Right atrium auricular region (tissue), 2 donors: ENCODE data around the gene RAB29. TPM values are rescaled to one million over a fixed set of nuclear protein-coding genes. Genes with fewer than 3 reads are reported as not detected.
"Not testable (repeated sequence)": the region's sequence is repeated elsewhere in the genome, so short reads cannot be mapped to it uniquely, and the experiment has no call there.

ENCODE experiments used
- DNase-seq: peaks from one replicate; pipeline ENCODE4 v3.0.0-alpha.2; 2019; ENCODE audit warnings: low spot score
- H3K27ac ChIP-seq, 2 donors: fragments of 200-600 bp; sonication (generic); 1 replicate in 1 of 2; 2 replicates in 1 of 2; pipeline ENCODE4 v1.5.1; 2016 to 2019
- H3K27me3 ChIP-seq, 2 donors: fragments of 200-600 bp; sonication (generic); one replicate each; pipeline versions ENCODE4 v1.5.1 to v1.6.0; 2017 to 2019
- H3K36me3 ChIP-seq: fragments of 200-600 bp; sonication (generic); one replicate; pipeline ENCODE4 v1.5.1; 2016
- H3K4me1 ChIP-seq, 2 donors: fragments of 200-600 bp; sonication (generic); one replicate each; pipeline versions ENCODE4 v1.5.1 to v1.6.0; 2017 to 2019
- H3K4me3 ChIP-seq, 2 donors: fragments of 200-600 bp; sonication (generic); 1 replicate in 1 of 2; 2 replicates in 1 of 2; pipeline ENCODE4 v1.5.1; 2017 to 2019; ENCODE audit warnings: mild to moderate bottlenecking in 1 of 2, moderate library complexity in 1 of 2
- H3K9me3 ChIP-seq, 2 donors: fragments of 200-600 bp; sonication (generic); one replicate each; pipeline ENCODE4 v1.5.1; 2019
- total RNA-seq, 2 donors: library from RNA; depleted of rRNA; stranded (reverse); fragments of >200 nt; gene quantifications; one replicate each; pipeline ENCODE4 v1.1.0, GENCODE V29; 2016
- TF ChIP-seq, protein P1 (sequence below), 2 donors: fragments of 200-600 bp; sonication (generic); IDR thresholded peaks; one replicate each; pipeline ENCODE4 v1.5.1; 2019; ENCODE audit warnings: antibody characterized with exemption in 2 of 2

The RAB29 gene
- total RNA-seq, 2 donors from 2014 or later = 17.7 to 18.6 TPM

DNA sequence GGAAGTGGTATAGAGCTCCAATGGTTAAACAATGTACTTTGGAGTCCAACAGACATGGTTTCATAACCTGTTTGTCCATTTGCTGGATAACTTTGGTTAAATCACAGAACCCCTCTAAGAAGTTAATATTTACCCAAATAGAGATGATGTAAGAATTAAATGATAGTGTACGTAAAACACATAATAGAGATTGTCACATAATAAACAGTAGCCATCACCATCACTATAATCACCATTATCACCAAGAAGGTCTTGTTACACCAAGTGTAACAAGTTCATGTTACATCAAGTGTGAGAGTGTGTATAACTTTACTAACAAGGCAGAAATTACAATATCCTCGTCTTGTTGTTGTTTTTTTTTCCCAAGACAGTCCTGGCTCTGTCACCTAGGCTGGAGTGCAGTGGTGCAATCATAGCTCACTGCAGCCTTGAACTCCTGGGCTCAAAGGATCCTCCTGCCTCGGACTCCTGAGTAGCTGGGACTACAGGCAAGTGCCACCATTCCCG lies 48.6 kb downstream of the RAB29 start:
- peaks cover 0 to 8% of the 10 kb centered on the region in 2 donors for H3K4me1 ChIP-seq
- no peak for DNase-seq
- H3K27ac ChIP-seq = no peak overlapping the region
- TF ChIP-seq, protein P1, sequence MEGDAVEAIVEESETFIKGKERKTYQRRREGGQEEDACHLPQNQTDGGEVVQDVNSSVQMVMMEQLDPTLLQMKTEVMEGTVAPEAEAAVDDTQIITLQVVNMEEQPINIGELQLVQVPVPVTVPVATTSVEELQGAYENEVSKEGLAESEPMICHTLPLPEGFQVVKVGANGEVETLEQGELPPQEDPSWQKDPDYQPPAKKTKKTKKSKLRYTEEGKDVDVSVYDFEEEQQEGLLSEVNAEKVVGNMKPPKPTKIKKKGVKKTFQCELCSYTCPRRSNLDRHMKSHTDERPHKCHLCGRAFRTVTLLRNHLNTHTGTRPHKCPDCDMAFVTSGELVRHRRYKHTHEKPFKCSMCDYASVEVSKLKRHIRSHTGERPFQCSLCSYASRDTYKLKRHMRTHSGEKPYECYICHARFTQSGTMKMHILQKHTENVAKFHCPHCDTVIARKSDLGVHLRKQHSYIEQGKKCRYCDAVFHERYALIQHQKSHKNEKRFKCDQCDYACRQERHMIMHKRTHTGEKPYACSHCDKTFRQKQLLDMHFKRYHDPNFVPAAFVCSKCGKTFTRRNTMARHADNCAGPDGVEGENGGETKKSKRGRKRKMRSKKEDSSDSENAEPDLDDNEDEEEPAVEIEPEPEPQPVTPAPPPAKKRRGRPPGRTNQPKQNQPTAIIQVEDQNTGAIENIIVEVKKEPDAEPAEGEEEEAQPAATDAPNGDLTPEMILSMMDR (IDR thresholded peaks at IDR 0.05) = no peak
- no peaks in the 10 kb centered on the region for H3K9me3 ChIP-seq
- H3K36me3 ChIP-seq = peaks cover 49% of the 10 kb centered on the region
- no peaks in the 10 kb centered on the region for H3K27me3 ChIP-seq
- H3K4me3 ChIP-seq = no peak overlapping the region

DNA sequence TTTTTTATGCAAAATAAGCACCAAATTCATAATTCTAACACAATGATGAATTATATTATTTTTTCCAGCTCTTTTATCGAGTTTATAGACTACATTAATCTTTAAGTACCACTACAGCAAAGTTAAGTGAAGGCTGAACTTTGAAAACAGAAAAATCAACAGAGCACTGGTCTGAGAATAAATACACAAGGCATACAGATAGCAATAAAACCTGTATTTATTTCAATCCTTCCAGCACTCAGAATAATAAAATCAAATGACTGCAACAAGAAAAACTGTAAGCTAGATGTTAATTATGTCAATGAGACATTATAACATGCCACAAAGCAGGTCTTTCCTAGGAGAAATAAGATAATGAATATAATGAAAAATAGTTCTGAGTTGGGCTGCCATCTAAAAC lies 49.8 kb downstream of the RAB29 start:
- H3K4me3 ChIP-seq = no peak overlapping the region
- TF ChIP-seq, protein P1 (IDR thresholded peaks at IDR 0.05) = no peak
- no peaks in the 10 kb centered on the region for H3K9me3 ChIP-seq
- peaks cover 56% of the 10 kb centered on the region for H3K36me3 ChIP-seq
- DNase-seq = no peak
- no peaks in the 10 kb centered on the region for H3K27me3 ChIP-seq
- H3K27ac ChIP-seq = no peak overlapping the region
- H3K4me1 ChIP-seq = peaks cover 0 to 8% of the 10 kb centered on the region in 2 donors

DNA sequence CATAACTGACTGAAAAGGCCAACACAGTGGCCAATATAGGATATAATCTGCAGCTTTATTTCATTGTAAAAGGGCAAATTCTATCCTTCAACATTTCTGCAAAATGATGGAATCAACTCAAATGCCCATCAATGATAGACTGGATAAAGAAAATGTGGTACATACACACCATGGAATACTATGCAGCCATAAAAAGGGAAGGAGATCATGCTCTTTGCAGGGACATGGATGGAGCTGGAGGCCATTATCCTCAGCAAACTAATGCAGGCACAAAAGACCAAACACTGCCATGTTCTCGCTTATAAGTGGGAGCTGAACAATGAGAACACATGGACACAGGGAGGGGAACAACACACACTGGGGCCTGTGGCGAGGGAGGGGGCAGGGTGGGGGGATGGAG lies 54.5 kb downstream of the RAB29 start:
- H3K27me3 ChIP-seq, DNase-seq, H3K4me3 ChIP-seq, H3K4me1 ChIP-seq, H3K9me3 ChIP-seq, H3K27ac ChIP-seq: not testable (repeated sequence)
- H3K36me3 ChIP-seq = peaks cover 80% of the 10 kb centered on the region

DNA sequence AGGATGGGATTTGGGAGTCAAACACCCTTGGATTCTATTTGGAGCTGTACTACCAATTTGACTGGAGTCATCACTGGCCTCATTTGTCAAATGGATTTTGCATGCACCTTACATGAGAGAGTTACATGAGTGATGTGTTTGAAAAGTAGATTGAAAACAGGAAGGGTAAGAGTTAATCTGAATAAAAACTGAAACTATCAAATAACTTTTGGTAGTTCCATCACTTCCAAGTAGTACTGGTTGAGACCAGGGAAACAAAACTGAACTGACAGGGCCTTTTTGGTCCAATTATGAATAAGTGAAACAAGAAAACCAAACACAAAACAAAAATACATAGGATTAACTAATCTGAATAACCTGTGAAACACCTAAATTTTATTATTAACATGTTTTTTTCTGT lies 55.5 kb downstream of the RAB29 start:
- Histone ChIP-seq H3K36me3 (peaks cover 89% of the 10 kb centered on the region), H3K4me3 (no peak overlapping the region), H3K27ac (no peak overlapping the region), H3K4me1 (no peaks in the 10 kb centered on the region), H3K9me3 (no peaks in the 10 kb centered on the region), H3K27me3 (no peaks in the 10 kb centered on the region)
- no peak for DNase-seq
- TF ChIP-seq, protein P1 (IDR thresholded peaks at IDR 0.05) = no peak

DNA sequence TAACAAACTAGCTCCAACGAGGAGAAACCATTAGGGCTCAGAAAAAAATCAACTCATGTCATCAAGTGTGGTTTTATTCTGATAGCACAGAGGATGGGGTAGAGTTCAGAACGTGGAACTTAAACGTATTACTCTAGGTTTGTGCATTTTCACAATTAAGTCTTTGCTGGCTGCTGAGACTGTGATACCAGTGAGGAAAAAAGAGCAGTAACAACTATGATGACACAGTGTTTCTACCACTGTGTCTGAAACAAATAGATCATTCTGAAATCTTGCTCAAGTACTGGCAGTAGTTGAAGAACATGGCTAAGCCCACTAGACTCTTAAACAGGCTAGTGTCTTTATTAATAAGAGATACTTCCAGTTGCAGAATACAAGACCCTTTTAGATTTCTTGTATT lies 56.3 kb downstream of the RAB29 start:
- Histone ChIP-seq H3K4me1 (no peaks in the 10 kb centered on the region), H3K27ac (no peak overlapping the region), H3K36me3 (peaks cover 83% of the 10 kb centered on the region), H3K9me3 (no peaks in the 10 kb centered on the region), H3K27me3 (no peaks in the 10 kb centered on the region), H3K4me3 (no peak overlapping the region)
- TF ChIP-seq, protein P1 (IDR thresholded peaks at IDR 0.05) = no peak
- DNase-seq = no peak

Other genes with a start within 250 kb of the RAB29 start
- 10 to 100 TPM; 18.8 to 19.1 TPM for gene ELK4, start 143.5 kb downstream of the RAB29 start, total RNA-seq
- gene SLC45A3, start 95.0 kb downstream of the RAB29 start, total RNA-seq = 1 to 10 TPM; 2.6 to 2.7 TPM
- gene NUCKS1, start 25.3 kb downstream of the RAB29 start, total RNA-seq = 100 to 1,000 TPM; 109 to 128 TPM
- 100 to 1,000 TPM; 204 to 255 TPM for gene SLC41A1, start 37.7 kb upstream of the RAB29 start, total RNA-seq
- gene PM20D1, start 74.7 kb upstream of the RAB29 start, total RNA-seq = 1 to 10 TPM; 1.2 to 1.4 TPM
- gene SLC26A9, start 168.0 kb upstream of the RAB29 start, total RNA-seq = 10 to 100 TPM; 24.4 to 35.4 TPM
- 1 to 10 TPM; 4.8 to 5.1 TPM for gene RAB7B, start 227.9 kb upstream of the RAB29 start, total RNA-seq
- gene CTSE, start 248.4 kb upstream of the RAB29 start, total RNA-seq = 1 to 10 TPM in 1 of 2 donors, not detected in 1; 1.1 TPM